Measurements from ENCODE around the gene OR7C1. TPM values are rescaled to one million over a fixed set of nuclear protein-coding genes. Genes with fewer than 3 reads are reported as not detected.

Gene OR7C1
- total and polyA plus RNA-seq, 10 of the 15 experiments (the other 5 are each of a cell fraction or from before 2014, with no cell fraction given), result 0.04 to 0.06 TPM; not detected in 8

GRCh38 chr19:14758816-14759215 is 76.2 kb downstream of the OR7C1 start (continued):
- TF ChIP-seq CBFB (IDR thresholded peaks at IDR 0.05; ENCODE audit: low read depth), result no peak

DNA sequence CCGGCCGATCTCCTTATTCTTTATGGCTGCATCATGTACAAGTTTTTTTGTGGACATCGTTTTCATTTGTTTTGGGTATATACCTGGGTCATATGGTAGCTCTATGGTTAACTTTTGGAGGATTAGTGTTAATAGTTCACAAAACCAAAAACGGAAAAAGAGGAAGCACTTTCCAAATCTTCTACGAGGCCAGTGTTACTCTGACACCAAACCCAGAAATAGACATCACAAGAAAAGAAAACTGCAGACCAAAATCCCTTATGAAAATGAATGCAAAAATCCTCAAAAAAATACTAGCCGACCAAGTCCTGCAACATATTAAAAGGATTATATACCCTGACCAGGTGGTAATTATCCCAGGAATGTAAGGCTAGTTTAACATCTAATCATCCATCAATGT is 86.4 kb downstream of the OR7C1 start:
- ChIA-PET SMC1A (ENCODE audit: uncharacterized antibody, unreplicated experiment) (no interaction called here), POLR2A (interaction anchor here (0.6 kb wide), 1 partner anchor 137 kb away, joined by 3 read pairs; no protein-coding TSS in a partner anchor), RAD21 (ENCODE audit: unreplicated experiment) (no interaction called here), CTCF (interaction anchor here (1.2 kb wide), 1 partner anchor 175 kb away, joined by 4 read pairs; no protein-coding TSS in a partner anchor)
- no peak overlapping the region for H3K27ac ChIP-seq (ENCODE audit: control insufficient read depth, insufficient read depth)
- ATAC-seq (no peak), FAIRE-seq (no peak), DNase-seq (ENCODE audit: low read depth, low spot score) (no peak)
- H4K20me1 ChIP-seq (ENCODE audit: control insufficient read depth, insufficient read depth), result no peaks in the 10 kb centered on the region
- no peaks in the 10 kb centered on the region for H3K4me1 ChIP-seq (ENCODE audit: control insufficient read depth, insufficient read depth, low read length)
- no peak overlapping the region for H3K9ac ChIP-seq (ENCODE audit: control insufficient read depth, insufficient read depth, low read length)
- no peaks in the 10 kb centered on the region for H3K36me3 ChIP-seq (ENCODE audit: control insufficient read depth in 2 of 2, insufficient read depth in 2 of 2, low read length in 1 of 2)
- TF ChIP-seq MYC (IDR thresholded peaks at IDR 0.05; ENCODE audit: insufficient read depth, insufficient read length, insufficient replicate concordance, low read length, severe bottlenecking), result no peak
- no peak overlapping the region for H3K4me3 ChIP-seq
- H3K9me3 ChIP-seq (replicated peaks; ENCODE audit: control insufficient read depth, insufficient read depth, low read length), result no peaks in the 10 kb centered on the region
- no peak overlapping the region for H3K4me2 ChIP-seq (ENCODE audit: control insufficient read depth, insufficient read depth)
- BruUV-seq (replicated peaks), result no TSS peak
- H2AFZ ChIP-seq (ENCODE audit: control insufficient read depth, low read depth, low read length), result no peak overlapping the region
- in situ Hi-C loops (cut with MboI) (no loop called here), intact Hi-C loops (cut with micrococcal nuclease; ENCODE audit: unreplicated experiment) (no loop called here)
- no peaks in the 10 kb centered on the region for H3K79me2 ChIP-seq (ENCODE audit: control insufficient read depth, insufficient read depth, low read length)
- no peaks in the 10 kb centered on the region for H3K27me3 ChIP-seq (replicated peaks in 1 of 2; ENCODE audit: control insufficient read depth in 2 of 2, insufficient read depth in 2 of 2, low read length in 1 of 2)
- 51% methylated on average over 6 of the region's 6 CpGs for WGBS (ENCODE audit: insufficient coverage, insufficient replicate concordance, low lambda C conversion rate, missing lambda C conversion rate)

Small RNAs within 50 kb of the gene (small RNA-seq; reads per million reads assigned to genes)
- gene AC005255.1, result not detected

Other genes with a start within 250 kb of the OR7C1 start
Only the 7 nearest of the 10 such genes appear.
- 6.6 and 6.8 TPM in 2 replicates for gene ZNF333, start 145.1 kb downstream of the OR7C1 start, total RNA-seq (2014; rRNA removed)
- 5.3 and 6.6 TPM in 2 replicates for gene ZNF333, start 145.1 kb downstream of the OR7C1 start, total RNA-seq (2014; rRNA removed; fragmentation: Illumina TruSeq; extraction: Trizol)
- 5.7 and 6.8 TPM in 2 replicates for gene ZNF333, start 145.1 kb downstream of the OR7C1 start, total RNA-seq (2021)
- gene ZNF333, start 145.1 kb downstream of the OR7C1 start, polyA plus RNA-seq (2011; rRNA removed), result 12.1 and 14.1 TPM in 2 replicates
- gene ZNF333, start 145.1 kb downstream of the OR7C1 start, polyA plus RNA-seq (2014; fragmentation: Illumina TruSeq; extraction: Trizol), result 6.1 and 6.4 TPM in 2 replicates
- gene ZNF333, start 145.1 kb downstream of the OR7C1 start, polyA plus RNA-seq (2014; fragmentation: Nextera tagmentation; extraction: Ambion mirVana), result 1 to 10 TPM; 2.3 to 2.9 TPM
- gene ZNF333, start 145.1 kb downstream of the OR7C1 start, polyA plus RNA-seq (2014; rRNA removed), result 7.9 and 8.9 TPM in 2 replicates
- gene ZNF333, start 145.1 kb downstream of the OR7C1 start, polyA plus RNA-seq (2016; fragmentation: Nextera tagmentation; extraction: Ambion mirVana), result 1 to 10 TPM; 4.3 to 4.5 TPM
- gene ADGRE2, start 56.6 kb downstream of the OR7C1 start, total RNA-seq (2014; rRNA removed), result 5.0 and 6.3 TPM in 2 replicates
- gene ADGRE2, start 56.6 kb downstream of the OR7C1 start, total RNA-seq (2014; rRNA removed; fragmentation: Illumina TruSeq; extraction: Trizol), result 2.5 and 2.8 TPM in 2 replicates
- 8.6 and 8.9 TPM in 2 replicates for gene ADGRE2, start 56.6 kb downstream of the OR7C1 start, total RNA-seq (2021)
- 0.03 and 0.15 TPM in 2 replicates for gene ADGRE2, start 56.6 kb downstream of the OR7C1 start, polyA plus RNA-seq (2011; rRNA removed)
- 5.3 and 7.4 TPM in 2 replicates for gene ADGRE2, start 56.6 kb downstream of the OR7C1 start, polyA plus RNA-seq (2014; fragmentation: Illumina TruSeq; extraction: Trizol)
- 1 to 10 TPM; 1.6 to 2.6 TPM for gene ADGRE2, start 56.6 kb downstream of the OR7C1 start, polyA plus RNA-seq (2014; fragmentation: Nextera tagmentation; extraction: Ambion mirVana)
- 7.8 and 12.7 TPM in 2 replicates for gene ADGRE2, start 56.6 kb downstream of the OR7C1 start, polyA plus RNA-seq (2014; rRNA removed)
- 1 to 10 TPM; 3.7 to 5.5 TPM for gene ADGRE2, start 56.6 kb downstream of the OR7C1 start, polyA plus RNA-seq (2016; fragmentation: Nextera tagmentation; extraction: Ambion mirVana)
- not detected in 2 replicates for gene OR7A5, start within 50 bp of the OR7C1 start, total RNA-seq (2014; rRNA removed)
- not detected in 2 replicates for gene OR7A5, start within 50 bp of the OR7C1 start, total RNA-seq (2014; rRNA removed; fragmentation: Illumina TruSeq; extraction: Trizol)
- gene OR7A5, start within 50 bp of the OR7C1 start, total RNA-seq (2021), result not detected in 2 replicates
- not detected in 2 replicates for gene OR7A5, start within 50 bp of the OR7C1 start, polyA plus RNA-seq (2011; rRNA removed)
- not detected in 2 replicates for gene OR7A5, start within 50 bp of the OR7C1 start, polyA plus RNA-seq (2014; fragmentation: Illumina TruSeq; extraction: Trizol)
- gene OR7A5, start within 50 bp of the OR7C1 start, polyA plus RNA-seq (2014; fragmentation: Nextera tagmentation; extraction: Ambion mirVana), result not detected
- not detected in 2 replicates for gene OR7A5, start within 50 bp of the OR7C1 start, polyA plus RNA-seq (2014; rRNA removed)
- gene OR7A5, start within 50 bp of the OR7C1 start, polyA plus RNA-seq (2016; fragmentation: Nextera tagmentation; extraction: Ambion mirVana), result not detected
- not detected in 2 replicates for gene OR7A10, start 13.7 kb upstream of the OR7C1 start, total RNA-seq (2014; rRNA removed)
- gene OR7A10, start 13.7 kb upstream of the OR7C1 start, total RNA-seq (2014; rRNA removed; fragmentation: Illumina TruSeq; extraction: Trizol), result not detected in 2 replicates
- gene OR7A10, start 13.7 kb upstream of the OR7C1 start, total RNA-seq (2021), result not detected in 2 replicates
- gene OR7A10, start 13.7 kb upstream of the OR7C1 start, polyA plus RNA-seq (2011; rRNA removed), result not detected in 2 replicates
- gene OR7A10, start 13.7 kb upstream of the OR7C1 start, polyA plus RNA-seq (2014; fragmentation: Illumina TruSeq; extraction: Trizol), result not detected in 2 replicates
- gene OR7A10, start 13.7 kb upstream of the OR7C1 start, polyA plus RNA-seq (2014; fragmentation: Nextera tagmentation; extraction: Ambion mirVana), result not detected
- gene OR7A10, start 13.7 kb upstream of the OR7C1 start, polyA plus RNA-seq (2014; rRNA removed), result not detected in 2 replicates
- not detected for gene OR7A10, start 13.7 kb upstream of the OR7C1 start, polyA plus RNA-seq (2016; fragmentation: Nextera tagmentation; extraction: Ambion mirVana)
- not detected in 2 replicates for gene OR7A17, start 50.9 kb upstream of the OR7C1 start, total RNA-seq (2014; rRNA removed)
- not detected in 2 replicates for gene OR7A17, start 50.9 kb upstream of the OR7C1 start, total RNA-seq (2014; rRNA removed; fragmentation: Illumina TruSeq; extraction: Trizol)
- gene OR7A17, start 50.9 kb upstream of the OR7C1 start, total RNA-seq (2021), result not detected in 2 replicates
- not detected in 2 replicates for gene OR7A17, start 50.9 kb upstream of the OR7C1 start, polyA plus RNA-seq (2011; rRNA removed)
- not detected in 2 replicates for gene OR7A17, start 50.9 kb upstream of the OR7C1 start, polyA plus RNA-seq (2014; fragmentation: Illumina TruSeq; extraction: Trizol)
- not detected for gene OR7A17, start 50.9 kb upstream of the OR7C1 start, polyA plus RNA-seq (2014; fragmentation: Nextera tagmentation; extraction: Ambion mirVana)
- not detected in 2 replicates for gene OR7A17, start 50.9 kb upstream of the OR7C1 start, polyA plus RNA-seq (2014; rRNA removed)
- not detected for gene OR7A17, start 50.9 kb upstream of the OR7C1 start, polyA plus RNA-seq (2016; fragmentation: Nextera tagmentation; extraction: Ambion mirVana)
- not detected in 2 replicates for gene OR7C2, start 106.3 kb upstream of the OR7C1 start, total RNA-seq (2014; rRNA removed)
- not detected in 2 replicates for gene OR7C2, start 106.3 kb upstream of the OR7C1 start, total RNA-seq (2014; rRNA removed; fragmentation: Illumina TruSeq; extraction: Trizol)
- gene OR7C2, start 106.3 kb upstream of the OR7C1 start, total RNA-seq (2021), result not detected in 2 replicates
- not detected in 2 replicates for gene OR7C2, start 106.3 kb upstream of the OR7C1 start, polyA plus RNA-seq (2011; rRNA removed)
- not detected in 2 replicates for gene OR7C2, start 106.3 kb upstream of the OR7C1 start, polyA plus RNA-seq (2014; fragmentation: Illumina TruSeq; extraction: Trizol)
- not detected for gene OR7C2, start 106.3 kb upstream of the OR7C1 start, polyA plus RNA-seq (2014; fragmentation: Nextera tagmentation; extraction: Ambion mirVana)
- gene OR7C2, start 106.3 kb upstream of the OR7C1 start, polyA plus RNA-seq (2014; rRNA removed), result not detected in 2 replicates
- gene OR7C2, start 106.3 kb upstream of the OR7C1 start, polyA plus RNA-seq (2016; fragmentation: Nextera tagmentation; extraction: Ambion mirVana), result not detected
- gene SLC1A6, start 144.7 kb upstream of the OR7C1 start, total RNA-seq (2014; rRNA removed), result not detected in 2 replicates
- gene SLC1A6, start 144.7 kb upstream of the OR7C1 start, total RNA-seq (2014; rRNA removed; fragmentation: Illumina TruSeq; extraction: Trizol), result not detected in 2 replicates
- gene SLC1A6, start 144.7 kb upstream of the OR7C1 start, total RNA-seq (2021), result not detected in 2 replicates
- not detected in 2 replicates for gene SLC1A6, start 144.7 kb upstream of the OR7C1 start, polyA plus RNA-seq (2011; rRNA removed)
- not detected in 2 replicates for gene SLC1A6, start 144.7 kb upstream of the OR7C1 start, polyA plus RNA-seq (2014; fragmentation: Illumina TruSeq; extraction: Trizol)
- not detected for gene SLC1A6, start 144.7 kb upstream of the OR7C1 start, polyA plus RNA-seq (2014; fragmentation: Nextera tagmentation; extraction: Ambion mirVana)
- gene SLC1A6, start 144.7 kb upstream of the OR7C1 start, polyA plus RNA-seq (2014; rRNA removed), result 0.06 TPM in 1 of 2 replicates, not detected in the other
- not detected for gene SLC1A6, start 144.7 kb upstream of the OR7C1 start, polyA plus RNA-seq (2016; fragmentation: Nextera tagmentation; extraction: Ambion mirVana)

All from GM12878 (cell line).